CD4-positive, alpha-beta T cell treated with Interleukin-6 at 100 ng/mL for 8 hours (primary cell): ENCODE results near the gene IFIT2.
"Not testable (repeated sequence)": the region's sequence is repeated elsewhere in the genome, so short reads cannot be mapped to it uniquely, and the experiment has no call there.

ENCODE experiments used
- DNase-seq: peaks from one replicate; pipeline ENCODE4 v3.0.0-alpha.2; 2020; ENCODE audit warnings: mixed read lengths, low spot score

IFIT2 gene

DNA sequence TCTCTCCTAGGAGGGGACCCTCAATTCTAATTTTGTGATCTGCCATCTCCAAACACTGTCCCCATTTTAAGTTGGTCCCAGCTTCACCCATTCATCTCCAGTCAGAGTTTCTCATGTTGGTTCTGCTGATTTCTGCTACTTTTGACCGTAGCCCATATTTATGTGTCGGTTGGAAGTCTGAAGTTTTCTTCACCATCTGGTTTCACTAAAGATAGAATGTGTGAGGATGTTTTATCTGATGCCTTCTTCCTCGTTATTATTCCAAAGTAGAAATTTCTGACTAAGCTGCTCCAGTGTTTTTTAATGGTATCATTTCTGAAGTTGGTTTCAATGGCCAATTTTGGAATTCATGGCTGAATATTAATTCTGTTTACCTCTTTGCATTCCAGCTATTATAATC is 21.3 kb upstream of the IFIT2 start:
- DNase-seq: no peak

DNA sequence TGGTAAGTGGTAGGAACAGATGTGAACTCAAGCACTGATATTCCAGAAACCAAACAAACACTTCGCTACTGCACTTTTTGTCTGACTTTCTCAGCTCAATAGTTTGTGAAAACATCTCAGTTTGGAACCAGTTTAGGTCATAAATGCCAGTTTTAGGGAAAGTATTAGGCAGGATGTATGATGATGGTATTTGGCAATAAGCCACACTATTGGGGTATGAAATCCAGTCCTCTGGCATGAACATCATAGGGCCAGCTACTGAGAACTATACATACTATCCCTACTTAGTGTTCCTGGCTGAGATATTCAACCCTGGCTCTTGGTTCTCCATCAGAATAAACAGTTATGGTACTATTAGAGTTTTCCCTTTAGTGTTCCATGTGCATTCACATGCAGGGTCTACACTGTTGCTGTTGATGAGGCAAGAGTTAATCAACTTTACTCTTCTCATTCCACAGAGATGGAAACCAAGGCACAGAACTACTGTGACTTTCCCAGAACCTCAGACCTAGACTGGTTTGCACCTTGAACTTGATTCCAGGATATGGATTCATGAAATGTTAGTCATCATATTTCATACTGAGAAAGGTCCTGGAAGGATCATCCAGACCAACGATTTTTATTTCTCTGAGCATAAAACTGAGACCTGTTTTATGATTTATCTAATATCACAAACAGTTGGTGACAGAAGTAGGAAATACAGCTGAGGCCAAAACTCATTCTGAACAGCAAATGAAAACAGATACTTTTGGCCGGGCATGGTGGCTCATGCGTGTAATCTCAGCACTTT is 20.0 kb upstream of the IFIT2 start:
- no peak for DNase-seq

DNA sequence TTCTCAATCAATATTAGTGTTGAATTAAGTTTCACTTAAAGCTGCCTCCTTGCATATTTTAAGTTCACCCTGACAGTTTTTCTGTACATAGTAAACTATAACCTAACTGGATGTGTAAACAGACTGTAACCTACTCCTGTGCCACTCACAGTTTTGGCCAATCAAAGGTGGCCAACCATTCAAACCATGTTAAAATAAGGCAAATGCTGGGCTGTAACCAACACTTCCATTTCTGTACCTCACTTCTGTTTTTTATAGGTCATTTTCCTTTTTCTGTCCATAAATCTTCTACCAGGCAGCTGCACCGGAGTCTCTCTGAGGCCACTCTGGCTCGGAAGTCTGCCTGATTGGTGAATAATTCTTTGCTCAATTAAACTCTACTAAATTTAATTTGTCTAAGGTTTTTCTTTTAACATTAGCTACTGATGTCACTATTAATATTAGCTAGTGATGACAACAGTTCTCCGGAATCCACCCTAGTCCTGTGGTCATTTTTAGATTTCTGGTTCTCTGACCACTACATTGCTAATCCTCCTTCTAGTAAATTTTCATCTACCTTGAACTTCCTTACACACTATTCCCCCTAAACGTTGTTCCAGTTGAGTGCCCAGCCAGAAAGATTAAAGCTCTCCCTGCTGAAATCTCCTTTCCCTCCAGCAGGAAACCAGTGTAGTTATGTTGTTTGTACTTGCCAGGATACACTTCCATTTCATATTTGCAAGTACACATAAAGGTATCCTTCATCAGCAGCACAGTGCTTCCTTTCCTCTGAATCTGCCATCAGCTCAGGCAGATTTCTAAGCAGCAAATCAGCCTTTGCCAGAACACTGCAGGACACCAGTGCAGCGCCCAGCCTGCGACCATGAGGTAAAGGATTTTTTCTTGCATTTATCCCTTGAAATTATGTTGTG is 18.6 kb upstream of the IFIT2 start:
- DNase-seq: no peak

DNA sequence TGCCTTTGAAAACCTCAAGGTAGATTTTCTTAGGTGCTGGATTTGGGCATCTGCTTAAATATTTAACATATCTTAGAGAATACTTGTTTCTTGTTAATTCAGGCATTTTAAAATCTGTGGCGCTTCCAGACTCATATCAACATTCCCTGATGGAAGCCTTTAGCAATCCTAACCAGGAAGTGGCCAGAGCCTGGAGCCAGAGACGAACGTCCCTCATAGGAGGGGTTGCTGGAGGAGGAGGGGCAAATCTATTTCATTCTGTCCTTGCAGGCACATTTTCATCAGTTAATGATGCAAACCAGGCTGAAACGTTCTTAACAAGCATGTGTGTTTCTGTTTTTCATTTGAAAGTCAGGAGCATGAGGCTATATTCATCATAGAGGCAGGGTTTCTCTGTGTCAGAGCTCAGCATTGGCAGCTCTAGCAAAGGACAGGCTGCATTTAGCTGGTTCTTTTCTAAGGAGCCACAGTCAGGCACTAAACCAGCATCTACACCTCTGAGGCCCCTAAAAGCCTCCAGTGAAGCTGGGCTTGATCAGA is 17.8 kb upstream of the IFIT2 start:
- no peak for DNase-seq

DNA sequence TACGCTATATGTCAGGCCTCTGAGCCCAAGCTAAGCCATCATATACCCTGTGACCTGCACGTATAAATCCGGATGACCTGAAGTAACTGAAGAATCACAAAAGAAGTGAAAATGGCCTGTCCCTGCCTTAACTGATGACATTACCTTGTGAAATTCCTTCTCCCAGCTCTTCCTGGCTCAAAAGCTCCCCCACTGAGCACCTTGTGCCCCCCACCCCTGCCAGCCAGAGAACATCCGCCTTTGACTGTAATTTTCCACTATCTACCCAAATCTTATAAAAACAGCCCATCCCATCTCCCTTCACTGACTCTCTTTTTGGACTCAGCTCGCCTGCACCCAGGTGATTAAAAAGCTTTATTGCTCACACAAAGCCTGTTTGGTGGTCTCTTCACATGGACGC is 17.1 kb upstream of the IFIT2 start:
- not testable (repeated sequence) for DNase-seq

DNA sequence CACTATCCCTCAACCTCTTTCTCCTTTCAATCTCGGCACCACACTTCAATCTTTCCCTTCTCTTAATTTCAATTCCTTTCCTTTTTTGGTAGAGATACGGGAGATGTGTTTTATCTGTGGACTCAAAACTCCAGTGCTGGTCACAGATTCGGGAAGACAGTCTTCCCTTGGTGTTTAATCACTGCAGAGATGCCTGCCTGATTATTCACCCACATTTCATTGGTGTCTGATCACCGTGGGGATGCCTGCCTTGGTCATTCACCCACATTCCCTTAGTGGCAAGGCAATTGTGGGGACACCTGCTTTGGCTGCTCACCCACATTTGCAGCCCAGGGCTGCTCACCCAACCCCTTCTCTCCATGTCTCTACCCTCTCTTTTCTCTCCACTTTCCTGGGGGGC is 16.5 kb upstream of the IFIT2 start:
- DNase-seq: not testable (repeated sequence)

DNA sequence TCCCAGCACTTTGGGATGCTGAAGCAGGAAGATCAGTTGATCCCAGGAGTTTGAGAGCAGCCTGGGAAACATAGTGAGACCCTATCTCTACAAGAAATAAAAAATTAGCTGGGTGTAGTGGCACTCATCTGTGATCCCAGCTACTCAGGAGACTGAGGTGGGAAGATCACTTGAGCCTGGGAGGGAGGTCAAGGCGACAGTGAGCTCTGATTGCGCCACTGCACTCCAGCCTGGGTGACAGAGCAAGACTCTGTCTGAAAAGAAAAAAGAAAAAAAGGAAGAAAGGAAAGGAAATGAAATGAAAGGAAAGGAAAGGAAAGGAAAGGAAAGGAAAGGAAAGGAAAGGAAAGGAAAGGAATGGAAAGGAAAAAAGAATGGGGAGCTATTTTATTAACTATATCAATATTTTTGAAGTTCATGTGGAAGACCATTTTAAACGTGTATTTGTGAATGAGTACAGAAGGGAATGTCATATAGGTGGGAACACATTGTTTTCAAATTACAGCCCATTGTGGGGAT is 7.1 kb upstream of the IFIT2 start:
- DNase-seq: no peak

GRCh38 chr10:89295597-89295996 is 6.2 kb upstream of the IFIT2 start:
- no peak for DNase-seq

- DNase-seq: no peak
These were observed 5.6 kb upstream of the IFIT2 start for GRCh38 chr10:89296220-89296648.

DNA sequence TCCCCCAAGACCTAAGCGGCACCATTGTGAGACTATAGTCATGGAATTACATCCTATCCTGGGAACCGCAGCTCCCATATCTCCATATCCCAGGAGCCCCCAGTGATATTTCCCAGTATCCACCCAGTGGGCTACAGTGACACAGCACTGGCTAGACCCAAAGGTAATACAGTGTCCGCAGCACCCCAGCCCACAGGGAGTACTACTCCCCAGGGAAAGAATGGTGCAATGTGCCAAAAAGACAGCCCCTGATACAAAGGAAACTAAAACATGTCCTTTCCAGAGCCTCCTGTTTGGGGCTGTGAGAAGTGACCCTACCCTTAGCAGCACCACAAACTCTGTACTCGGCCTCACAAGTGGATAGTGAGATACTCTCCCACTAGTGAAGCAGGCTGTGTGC is 4.5 kb upstream of the IFIT2 start:
- no peak for DNase-seq

DNA sequence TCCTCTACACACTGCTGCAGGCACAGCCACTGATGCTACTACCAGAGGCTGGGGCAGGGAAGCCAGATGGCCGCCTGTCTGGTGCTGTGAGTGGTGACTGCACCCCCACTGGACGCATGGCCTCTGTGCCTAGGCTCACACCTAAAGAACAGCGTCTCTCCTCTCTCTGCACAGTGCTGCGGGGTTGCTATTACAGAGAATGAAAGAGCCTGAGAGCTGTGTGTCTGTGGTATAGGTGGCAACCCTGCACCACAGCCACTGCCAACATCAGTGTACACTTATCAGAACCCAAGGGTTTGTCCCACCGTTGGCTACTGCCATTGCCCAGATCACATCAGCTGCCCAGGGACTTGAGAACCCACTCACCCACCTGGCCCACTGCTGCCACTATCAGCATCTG is 4.1 kb upstream of the IFIT2 start:
- no peak for DNase-seq

GRCh38 chr10:89299031-89299430 is 2.8 kb upstream of the IFIT2 start:
- DNase-seq: no peak

DNA sequence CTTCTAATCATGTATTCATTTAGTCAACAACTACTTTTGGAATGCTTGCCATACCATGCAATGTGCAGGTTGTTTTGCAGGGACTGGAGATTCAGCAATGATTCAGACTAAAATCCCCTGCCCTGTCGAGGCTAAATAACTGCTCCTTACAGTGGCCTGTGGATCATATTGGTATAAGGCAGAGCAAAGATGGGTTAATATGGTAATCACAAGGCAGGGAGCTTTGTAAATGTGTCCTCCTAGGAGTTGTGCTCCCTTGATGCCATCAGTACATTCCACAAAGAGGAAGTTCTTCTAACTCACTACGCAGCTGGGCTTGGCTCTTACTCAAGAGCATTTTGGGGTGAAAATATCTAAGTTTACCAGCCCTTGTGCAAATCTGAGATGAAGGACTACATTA is 614 bp upstream of the IFIT2 start:
- DNase-seq: peak; percentile 9

DNA sequence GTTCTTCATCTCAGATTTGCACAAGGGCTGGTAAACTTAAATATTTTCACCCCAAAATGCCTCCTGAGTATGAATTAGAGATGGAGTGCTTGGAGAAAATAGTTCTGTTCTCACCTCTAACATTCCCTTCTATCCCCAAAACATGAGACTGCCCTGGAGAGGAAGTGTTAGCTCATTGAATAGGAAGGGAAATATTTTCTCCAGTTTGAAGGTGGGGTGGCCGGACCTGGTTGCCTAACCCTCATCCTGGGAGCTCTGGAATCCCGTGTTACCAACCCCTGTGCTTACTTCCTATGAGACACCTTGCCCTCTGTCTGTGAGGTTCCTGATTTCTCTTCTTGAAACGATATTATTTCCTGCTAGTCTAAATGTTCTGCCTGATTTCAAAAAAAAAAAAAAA is 779 bp downstream of the IFIT2 start:
- DNase-seq: no peak

DNA sequence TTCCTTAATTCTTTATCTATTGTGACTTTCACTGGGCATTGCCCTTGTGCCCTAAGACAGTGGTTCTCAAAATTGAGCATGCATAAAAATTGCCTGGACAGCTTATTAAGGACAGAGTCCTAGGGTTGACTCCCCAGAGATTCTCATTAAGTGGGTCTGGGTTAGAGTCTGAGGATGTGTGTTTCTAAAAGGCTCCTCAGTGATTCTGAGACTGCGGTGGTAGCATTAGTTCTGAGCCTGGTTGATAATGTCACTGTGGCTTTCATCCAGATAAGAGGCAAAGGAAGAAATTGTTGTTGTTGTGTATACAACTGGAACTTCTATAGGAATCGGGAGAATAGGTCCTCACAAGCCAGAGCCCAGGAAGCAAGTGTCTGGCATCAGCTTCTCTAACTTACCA is 1.3 kb downstream of the IFIT2 start:
- no peak for DNase-seq

- DNase-seq: no peak
These were observed 2.2 kb downstream of the IFIT2 start for GRCh38 chr10:89304026-89304425.

- DNase-seq: no peak
These were observed 2.6 kb downstream of the IFIT2 start for GRCh38 chr10:89304446-89304845.

- DNase-seq: no peak
These were observed 3.1 kb downstream of the IFIT2 start for GRCh38 chr10:89304925-89305324.

- DNase-seq: no peak
These were observed 4.1 kb downstream of the IFIT2 start for GRCh38 chr10:89305766-89306433.

DNA sequence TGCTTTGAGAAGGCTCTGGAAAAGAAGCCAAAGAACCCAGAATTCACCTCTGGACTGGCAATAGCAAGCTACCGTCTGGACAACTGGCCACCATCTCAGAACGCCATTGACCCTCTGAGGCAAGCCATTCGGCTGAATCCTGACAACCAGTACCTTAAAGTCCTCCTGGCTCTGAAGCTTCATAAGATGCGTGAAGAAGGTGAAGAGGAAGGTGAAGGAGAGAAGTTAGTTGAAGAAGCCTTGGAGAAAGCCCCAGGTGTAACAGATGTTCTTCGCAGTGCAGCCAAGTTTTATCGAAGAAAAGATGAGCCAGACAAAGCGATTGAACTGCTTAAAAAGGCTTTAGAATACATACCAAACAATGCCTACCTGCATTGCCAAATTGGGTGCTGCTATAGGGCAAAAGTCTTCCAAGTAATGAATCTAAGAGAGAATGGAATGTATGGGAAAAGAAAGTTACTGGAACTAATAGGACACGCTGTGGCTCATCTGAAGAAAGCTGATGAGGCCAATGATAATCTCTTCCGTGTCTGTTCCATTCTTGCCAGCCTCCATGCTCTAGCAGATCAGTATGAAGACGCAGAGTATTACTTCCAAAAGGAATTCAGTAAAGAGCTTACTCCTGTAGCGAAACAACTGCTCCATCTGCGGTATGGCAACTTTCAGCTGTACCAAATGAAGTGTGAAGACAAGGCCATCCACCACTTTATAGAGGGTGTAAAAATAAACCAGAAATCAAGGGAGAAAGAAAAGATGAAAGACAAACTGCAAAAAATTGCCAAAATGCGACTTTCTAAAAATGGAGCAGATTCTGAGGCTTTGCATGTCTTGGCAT is 4.8 kb downstream of the IFIT2 start:
- DNase-seq: no peak

- no peak for DNase-seq
These were observed 5.4 kb downstream of the IFIT2 start for GRCh38 chr10:89307269-89307577.
